Lower leg skin (tissue), 3 donors: ENCODE data around the gene DAW1.

Experiments
- POLR2A ChIP-seq, 2 donors: fragments of 450-650 bp; IDR thresholded peaks; one replicate each; pipeline ENCODE4 v1.6.1; 2016 to 2017; ENCODE audit warnings: antibody characterized with exemption in 2 of 2, mild to moderate bottlenecking in 1 of 2, moderate library complexity in 1 of 2
- TF ChIP-seq, protein P1 (sequence below), 3 donors: fragments of 450-650 bp; IDR thresholded peaks; one replicate each; pipeline ENCODE4 v1.5.1; 2016; ENCODE audit warnings: antibody characterized with exemption in 3 of 3, mild to moderate bottlenecking in 3 of 3, moderate library complexity in 2 of 3

DNA sequence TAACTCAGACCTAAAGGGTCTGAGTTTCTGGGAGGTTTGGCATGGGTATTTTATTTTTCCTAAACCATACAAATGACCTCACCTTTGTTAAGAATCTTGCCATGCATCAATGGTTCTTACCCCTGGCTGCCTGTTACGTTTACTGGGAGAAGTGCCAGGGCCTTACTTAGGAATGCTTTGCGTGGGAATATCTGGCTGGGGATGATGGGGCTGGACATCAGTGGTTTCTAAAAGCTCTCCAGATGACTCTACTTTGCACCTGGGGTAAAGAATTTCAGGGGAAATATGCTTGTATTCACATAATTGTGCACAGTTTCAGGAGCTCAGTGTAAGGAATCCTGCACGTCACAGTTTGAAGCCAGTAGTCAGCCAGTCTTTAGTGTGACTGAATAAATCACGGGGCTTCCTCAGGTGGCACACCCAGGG lies 18.2 kb upstream of the DAW1 start:
- TF ChIP-seq, protein P1, sequence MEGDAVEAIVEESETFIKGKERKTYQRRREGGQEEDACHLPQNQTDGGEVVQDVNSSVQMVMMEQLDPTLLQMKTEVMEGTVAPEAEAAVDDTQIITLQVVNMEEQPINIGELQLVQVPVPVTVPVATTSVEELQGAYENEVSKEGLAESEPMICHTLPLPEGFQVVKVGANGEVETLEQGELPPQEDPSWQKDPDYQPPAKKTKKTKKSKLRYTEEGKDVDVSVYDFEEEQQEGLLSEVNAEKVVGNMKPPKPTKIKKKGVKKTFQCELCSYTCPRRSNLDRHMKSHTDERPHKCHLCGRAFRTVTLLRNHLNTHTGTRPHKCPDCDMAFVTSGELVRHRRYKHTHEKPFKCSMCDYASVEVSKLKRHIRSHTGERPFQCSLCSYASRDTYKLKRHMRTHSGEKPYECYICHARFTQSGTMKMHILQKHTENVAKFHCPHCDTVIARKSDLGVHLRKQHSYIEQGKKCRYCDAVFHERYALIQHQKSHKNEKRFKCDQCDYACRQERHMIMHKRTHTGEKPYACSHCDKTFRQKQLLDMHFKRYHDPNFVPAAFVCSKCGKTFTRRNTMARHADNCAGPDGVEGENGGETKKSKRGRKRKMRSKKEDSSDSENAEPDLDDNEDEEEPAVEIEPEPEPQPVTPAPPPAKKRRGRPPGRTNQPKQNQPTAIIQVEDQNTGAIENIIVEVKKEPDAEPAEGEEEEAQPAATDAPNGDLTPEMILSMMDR (IDR thresholded peaks at IDR 0.05), result no peak
- no peak for TF ChIP-seq POLR2A (IDR thresholded peaks at IDR 0.05)
